HG03039 (cell line): ENCODE results near the gene PSMC2.
"Not testable (repeated sequence)": the region's sequence is repeated elsewhere in the genome, so short reads cannot be mapped to it uniquely, and the experiment has no call there.

Source experiments
- ATAC-seq: cut with Tn5 transposase; IDR thresholded peaks from one replicate; pipeline ENCODE4 v1.9.1; 2021; ENCODE audit warnings: mild to moderate bottlenecking, moderate library complexity; ENCODE audit not compliant: unreplicated experiment

The PSMC2 gene

DNA sequence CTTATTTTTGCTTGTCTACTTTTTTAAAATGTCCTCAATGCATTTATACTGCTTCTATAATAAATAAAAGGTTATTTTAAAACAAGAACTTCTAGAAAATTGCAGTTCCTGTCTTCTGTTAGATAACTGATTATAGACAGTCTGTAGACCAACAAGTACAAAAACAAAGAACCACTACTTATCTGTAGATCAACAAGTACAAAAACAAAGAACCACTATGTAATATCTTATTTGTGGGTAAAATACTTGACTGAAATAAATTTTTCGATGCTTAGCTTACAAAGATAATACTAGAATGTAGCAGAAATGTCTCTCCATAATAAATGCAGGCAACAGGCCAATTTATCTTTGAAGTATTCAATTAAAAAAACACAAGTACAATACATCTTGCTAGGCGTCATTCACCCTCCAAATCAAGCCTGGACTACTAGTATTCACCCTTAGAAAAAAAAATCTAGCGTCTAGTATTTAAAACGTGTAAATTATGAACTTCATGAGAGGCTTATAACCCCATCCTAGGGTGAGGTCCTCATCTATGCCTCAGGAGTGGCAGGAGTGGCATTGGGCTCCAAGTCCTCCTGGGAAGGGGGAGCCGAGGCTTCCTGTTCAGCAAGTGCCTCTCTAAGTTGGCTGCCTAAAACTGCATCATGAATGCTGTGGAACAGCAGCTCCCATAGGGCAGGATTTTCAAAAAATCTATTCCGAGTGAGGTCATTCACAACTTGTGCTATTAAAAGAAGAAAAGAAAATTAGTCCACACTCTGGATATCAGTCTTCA, 26.6 kb downstream of the PSMC2 start:
- ATAC-seq, result no peak

DNA sequence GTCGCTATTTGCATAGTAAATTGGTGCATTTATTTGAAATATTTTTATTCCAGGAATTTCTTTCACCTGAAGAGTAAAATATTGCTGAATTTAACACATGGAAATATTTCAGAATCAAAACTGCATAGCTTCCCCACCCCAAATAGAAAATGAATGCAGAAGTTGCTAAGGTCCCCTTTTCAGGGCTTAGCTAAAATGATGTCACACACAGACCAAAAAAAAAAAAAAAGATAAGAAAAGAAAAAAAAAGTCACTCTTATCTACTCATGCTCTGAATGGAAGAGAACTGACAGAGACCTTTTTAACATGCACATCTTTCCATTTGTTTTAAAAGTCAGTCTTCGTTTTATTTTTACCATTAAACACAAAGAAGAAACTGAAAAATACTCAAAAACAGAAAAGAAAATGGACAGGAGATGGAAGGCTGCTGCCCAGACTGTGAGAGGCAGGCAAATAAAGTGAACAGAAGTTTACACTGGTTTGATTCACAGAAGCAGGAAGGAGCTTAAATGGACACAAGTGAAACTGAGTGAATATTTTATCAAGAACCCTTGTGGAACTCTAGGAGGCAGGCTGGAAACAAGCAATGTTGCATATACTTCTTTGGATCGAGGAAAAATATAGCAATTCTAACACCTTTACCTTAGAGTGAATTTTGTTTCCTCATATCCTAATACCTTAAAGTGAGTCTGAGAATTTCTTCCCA, 32.0 kb downstream of the PSMC2 start:
- ATAC-seq, result no peak

DNA sequence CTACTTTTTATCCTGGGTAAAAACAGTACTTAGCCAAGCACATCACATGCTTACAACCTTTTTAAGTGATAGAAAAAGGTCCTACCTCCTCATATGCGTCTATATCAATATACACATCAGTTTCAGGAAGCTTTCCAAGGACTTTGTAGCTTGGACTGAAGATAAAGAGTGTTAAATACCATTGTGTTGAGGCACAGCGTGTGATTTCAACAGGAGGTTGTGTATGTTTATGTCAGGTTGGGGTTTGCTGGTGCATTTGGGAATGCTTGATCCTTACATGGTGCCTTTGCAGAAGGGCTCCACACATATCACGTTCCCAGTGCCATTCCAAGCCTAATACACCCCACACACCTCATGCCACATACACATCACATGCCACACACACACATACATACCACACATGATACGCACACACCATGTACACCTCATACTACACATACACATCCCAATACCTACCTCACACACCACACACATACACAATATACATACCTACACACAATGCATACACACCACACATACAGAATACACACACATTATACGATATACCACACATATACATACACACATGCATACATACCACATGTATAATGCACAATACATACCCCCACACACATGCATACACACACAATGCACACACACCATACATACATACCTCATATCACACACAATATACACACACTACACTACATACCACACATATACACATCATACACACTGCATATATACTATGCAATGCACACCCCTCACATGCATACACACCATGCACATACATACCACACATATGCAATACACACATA, 33.1 kb downstream of the PSMC2 start:
- no peak for ATAC-seq

DNA sequence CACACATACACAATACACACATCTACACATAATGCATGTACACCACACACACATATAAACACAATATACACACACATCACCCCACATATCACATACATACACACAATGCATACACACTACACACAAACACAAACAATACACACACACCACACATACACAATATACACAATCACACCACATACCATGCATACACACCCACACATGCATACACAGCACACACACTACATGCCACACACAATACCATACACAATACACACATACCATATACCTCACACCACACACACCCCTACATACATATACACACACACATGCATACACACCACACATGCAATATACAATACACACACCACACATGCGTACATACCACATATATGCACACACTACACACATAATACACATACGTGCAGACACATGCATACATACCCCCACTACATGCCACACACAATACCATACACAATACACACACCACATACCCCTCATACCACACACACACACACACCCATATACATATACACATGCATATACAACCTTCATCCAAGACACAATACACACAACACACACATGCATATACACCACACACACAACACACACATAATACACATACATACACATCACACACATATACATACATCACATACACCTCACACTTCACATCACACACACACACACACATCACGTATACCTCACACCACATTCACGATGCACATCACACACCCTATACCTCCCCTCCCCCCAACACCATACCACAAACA, 34.0 kb downstream of the PSMC2 start:
- ATAC-seq, result no peak

- ATAC-seq, result no peak
These were observed 34.6 kb downstream of the PSMC2 start for GRCh38 chr7:103382032-103382402.

GRCh38 chr7:103387242-103387641, 39.8 kb downstream of the PSMC2 start:
- ATAC-seq, result no peak

- no peak for ATAC-seq
These were observed 41.2 kb downstream of the PSMC2 start for GRCh38 chr7:103388469-103389140.

- no peak for ATAC-seq
These were observed 41.8 kb downstream of the PSMC2 start for GRCh38 chr7:103389263-103389662.

DNA sequence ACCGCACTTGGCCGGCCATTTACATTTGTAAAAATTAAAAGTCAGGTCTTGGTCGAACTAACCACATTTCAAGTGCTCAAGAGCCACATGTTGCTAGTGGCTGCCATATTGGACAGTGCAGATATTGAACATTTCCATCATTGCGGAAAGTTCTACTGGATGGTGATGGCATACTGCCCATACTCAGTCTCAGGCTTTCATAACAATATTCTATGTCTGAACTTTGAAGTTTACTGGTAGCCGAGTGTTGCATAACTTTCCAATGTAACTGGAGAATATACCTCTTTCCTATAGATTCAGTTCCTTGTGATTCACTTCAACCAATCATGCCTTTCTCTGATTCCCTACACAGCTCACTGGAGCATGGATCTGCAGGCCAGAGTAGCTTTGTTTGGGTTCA, 43.7 kb downstream of the PSMC2 start:
- ATAC-seq, result no peak

DNA sequence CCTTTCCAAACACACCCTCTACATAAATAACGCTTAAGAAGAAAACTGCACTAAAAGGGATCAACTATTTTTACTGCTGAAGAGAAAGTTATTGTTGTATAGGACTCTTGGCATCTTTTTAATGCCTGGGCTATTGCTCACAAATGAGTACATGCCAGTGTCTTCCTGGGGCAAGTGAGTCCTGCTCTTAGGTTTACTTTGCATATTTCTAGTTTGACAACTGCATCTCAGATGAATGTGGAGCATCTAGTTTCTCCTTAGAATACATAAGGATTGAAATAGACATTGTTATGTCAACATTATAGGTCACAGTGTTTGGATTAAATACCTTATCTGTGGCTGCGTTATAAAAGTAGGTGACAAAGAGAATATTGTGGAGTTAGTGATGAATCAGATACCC, 44.5 kb downstream of the PSMC2 start:
- no peak for ATAC-seq

- ATAC-seq, result no peak
These were observed 47.1 kb downstream of the PSMC2 start for GRCh38 chr7:103394566-103394965.

DNA sequence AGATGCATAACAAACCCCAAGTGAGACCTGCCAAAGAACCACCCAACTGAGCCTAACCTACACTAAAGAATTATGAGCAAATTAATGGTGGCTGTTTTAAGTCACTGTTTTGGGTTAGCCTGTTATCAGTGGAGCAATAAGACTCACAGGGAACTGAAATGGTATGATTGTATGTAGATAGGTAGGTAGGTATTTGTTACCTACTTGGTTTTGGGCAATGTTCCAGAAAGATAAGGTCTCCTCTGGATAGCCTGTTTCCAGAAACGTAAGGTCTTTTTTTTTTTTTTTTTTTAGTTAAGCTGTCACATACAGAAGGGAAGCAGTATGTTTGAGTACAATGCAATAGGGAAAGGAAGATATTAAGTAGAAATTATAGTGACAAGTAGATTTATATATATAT, 47.6 kb downstream of the PSMC2 start:
- ATAC-seq, result no peak

DNA sequence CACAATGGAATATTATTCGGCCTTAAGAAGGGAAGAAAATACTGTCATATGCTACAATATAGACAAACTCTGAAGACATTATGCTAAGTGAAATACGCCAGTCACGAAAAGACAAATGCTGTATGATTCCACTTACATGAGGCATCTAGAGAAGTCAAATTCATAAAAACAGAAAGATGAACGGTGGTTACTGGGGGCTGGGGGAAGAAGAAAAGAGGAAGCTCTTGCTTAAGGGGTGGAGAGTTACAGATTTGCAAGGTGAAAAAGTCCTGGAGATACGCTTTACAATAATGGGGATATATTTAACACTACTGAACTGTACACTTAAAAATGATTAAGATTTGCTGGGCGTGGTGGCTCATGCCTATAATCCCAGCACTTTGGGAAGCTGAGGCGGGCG, 49.0 kb downstream of the PSMC2 start:
- ATAC-seq, result no peak

GRCh38 chr7:103398483-103399127, 51.2 kb downstream of the PSMC2 start:
- no peak for ATAC-seq

DNA sequence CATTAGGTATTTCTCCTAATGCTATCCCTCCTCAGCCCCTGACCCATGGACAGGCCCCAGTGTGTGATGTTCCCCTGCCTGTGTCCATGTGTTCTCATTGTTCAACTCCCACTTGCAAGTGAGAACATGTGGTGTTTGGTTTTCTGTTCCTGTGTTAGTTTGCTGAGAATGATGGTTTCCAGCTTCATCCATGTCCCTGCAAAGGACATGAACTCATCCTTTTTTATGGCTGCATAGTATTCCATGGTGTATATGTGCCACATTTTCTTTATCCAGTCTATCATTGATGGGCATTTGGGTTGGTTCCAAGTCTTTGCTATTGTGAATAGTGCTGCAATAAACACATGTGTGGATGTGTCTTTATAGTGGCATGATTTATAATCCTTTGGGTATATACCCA, 52.2 kb downstream of the PSMC2 start:
- ATAC-seq, result not testable (repeated sequence)

DNA sequence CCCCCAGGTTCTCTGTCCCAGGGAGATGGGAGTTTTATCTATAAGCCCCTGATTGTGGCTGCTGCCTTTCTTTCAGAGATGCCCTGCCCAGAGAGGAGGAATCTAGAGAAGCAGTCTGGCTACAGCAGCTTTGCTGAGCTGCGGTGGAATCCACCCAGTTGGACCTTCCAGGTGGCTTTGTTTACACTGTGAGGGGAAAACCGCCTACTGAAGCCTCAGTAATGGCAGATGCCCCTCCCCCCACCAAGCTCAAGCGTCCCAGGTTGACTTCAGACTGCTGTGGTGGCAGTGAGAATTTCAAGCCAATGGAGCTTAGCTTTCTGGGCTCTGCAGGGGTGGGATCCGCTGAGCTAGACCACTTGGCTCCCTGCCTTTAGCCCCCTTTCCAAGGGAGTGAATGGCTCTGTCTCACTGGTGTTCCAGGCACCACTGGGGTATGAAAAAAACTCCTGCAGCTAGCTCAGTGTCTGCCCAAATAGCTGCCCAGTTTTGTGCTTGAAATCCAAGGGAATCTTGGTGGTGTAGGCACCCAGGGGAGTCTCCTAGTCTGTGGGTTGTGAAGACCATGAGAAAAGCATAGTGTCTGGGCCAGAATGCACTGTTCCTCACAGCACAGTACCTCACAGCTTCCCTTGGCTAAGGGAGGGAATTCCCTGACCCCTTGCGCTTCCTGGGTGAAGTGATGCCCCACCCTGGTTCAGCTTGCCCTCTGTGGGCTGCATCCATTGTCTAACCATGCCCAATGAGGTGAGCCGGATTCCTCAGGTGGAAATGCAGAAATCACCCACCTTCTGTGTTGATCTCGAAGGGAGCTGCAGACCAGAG, 58.6 kb downstream of the PSMC2 start:
- ATAC-seq, result not testable (repeated sequence)

- no peak for ATAC-seq
These were observed 64.7 kb downstream of the PSMC2 start for GRCh38 chr7:103412151-103412550.

DNA sequence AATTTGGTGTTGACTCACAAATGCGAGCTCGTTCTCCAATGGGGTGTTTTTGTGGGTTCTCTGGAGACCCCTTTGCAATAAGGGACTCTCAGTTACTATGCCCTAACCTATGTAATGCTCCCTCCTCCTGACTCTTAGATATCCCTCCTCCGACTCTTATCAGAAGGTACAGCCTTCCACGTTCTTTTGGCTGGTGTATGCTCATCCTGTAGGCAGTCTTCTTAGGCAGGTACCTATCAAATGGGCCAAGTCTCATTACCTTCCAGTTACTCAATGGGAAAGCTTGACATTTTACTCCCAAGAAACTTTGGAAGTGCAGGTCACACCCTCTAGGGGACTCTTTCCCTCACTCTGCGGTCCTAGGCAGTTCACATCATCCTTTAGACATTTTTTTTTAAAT, 66.0 kb downstream of the PSMC2 start:
- no peak for ATAC-seq

DNA sequence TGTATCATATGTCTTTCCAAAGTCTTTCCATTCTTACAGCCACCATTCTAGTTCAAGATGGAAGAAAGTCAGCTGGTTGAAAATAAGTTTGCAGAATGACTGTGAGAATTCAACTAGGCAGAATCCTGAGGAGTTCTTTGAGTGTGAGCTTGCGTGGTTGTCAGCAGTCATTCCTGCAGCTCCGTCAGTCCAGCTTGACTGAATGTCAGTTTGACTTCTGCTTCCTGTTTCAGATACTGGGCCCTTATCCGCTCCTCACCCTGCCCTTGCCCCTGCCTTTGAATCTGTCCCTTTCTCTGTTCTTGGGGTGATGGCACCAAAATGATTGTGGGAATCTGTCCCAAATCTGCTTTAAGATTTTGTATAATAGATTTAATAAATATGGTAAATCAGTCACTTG, 70.8 kb downstream of the PSMC2 start:
- no peak for ATAC-seq
